Measurements from ENCODE around the gene GFAP.

GFAP gene

DNA sequence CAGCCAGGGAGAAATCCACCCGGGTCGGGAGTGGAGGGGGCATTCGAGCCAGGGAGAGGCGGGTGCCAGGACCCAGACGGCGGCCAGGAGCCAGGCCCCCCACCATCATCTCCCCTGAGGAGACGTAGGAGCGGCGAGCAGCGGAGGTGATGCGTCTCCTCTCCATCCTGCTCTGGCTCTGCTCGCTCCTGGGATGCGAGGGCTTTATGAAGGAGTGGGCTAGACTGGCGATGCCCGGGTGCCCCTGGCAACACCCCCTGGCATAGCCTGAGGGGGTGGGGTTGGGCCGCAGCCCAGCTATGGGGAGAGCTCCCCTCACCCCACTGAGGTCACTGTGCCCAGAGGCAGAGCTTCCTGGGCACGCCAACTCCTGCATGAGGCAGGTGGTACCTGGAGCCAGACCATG, at the start of gene GFAP:
TSS of gene GFAP (minus strand) at position 180 of the 406 bp plus-strand sequence. CDS start at position 166, 14 bp downstream.
- TF ChIP-seq CTCF (IDR thresholded peaks at IDR 0.05; ENCODE audit: extremely low read depth, insufficient read depth, missing control alignments): no peak
- in situ Hi-C loops (cut with MboI; ENCODE audit: low pct_unique_long_range_greater_than_20kb, low sequenced_read_pairs, unreplicated experiment): no loop called here
- DNase-seq (ENCODE audit: low spot score): no peak

- in situ Hi-C loops (cut with MboI; ENCODE audit: low pct_unique_long_range_greater_than_20kb, low sequenced_read_pairs, unreplicated experiment): no loop called here
- DNase-seq (ENCODE audit: low spot score): no peak
Observed at GRCh38 chr17:44961921-44962350, 46.6 kb upstream of the GFAP start.

GRCh38 chr17:44960691-44961090, 45.4 kb upstream of the GFAP start:
- no peak for DNase-seq (ENCODE audit: low spot score)
- no peak for TF ChIP-seq CTCF (IDR thresholded peaks at IDR 0.05; ENCODE audit: extremely low read depth, insufficient read depth, missing control alignments)
- in situ Hi-C loops (cut with MboI; ENCODE audit: low pct_unique_long_range_greater_than_20kb, low sequenced_read_pairs, unreplicated experiment): no loop called here

More at GRCh38 chr17:44961921-44962350, 46.6 kb upstream of the GFAP start:
- TF ChIP-seq CTCF (IDR thresholded peaks at IDR 0.05; ENCODE audit: extremely low read depth, insufficient read depth, missing control alignments): no peak

GRCh38 chr17:44959821-44960531, 44.7 kb upstream of the GFAP start:
- in situ Hi-C loops (cut with MboI; ENCODE audit: low pct_unique_long_range_greater_than_20kb, low sequenced_read_pairs, unreplicated experiment): no loop called here

GRCh38 chr17:44956998-44957981, 42.0 kb upstream of the GFAP start:
- no peak for TF ChIP-seq CTCF (IDR thresholded peaks at IDR 0.05; ENCODE audit: extremely low read depth, insufficient read depth, missing control alignments)
- no peak for DNase-seq (ENCODE audit: low spot score)
- in situ Hi-C loops (cut with MboI; ENCODE audit: low pct_unique_long_range_greater_than_20kb, low sequenced_read_pairs, unreplicated experiment): no loop called here

More at GRCh38 chr17:44959821-44960531, 44.7 kb upstream of the GFAP start:
- TF ChIP-seq CTCF (IDR thresholded peaks at IDR 0.05; ENCODE audit: extremely low read depth, insufficient read depth, missing control alignments): no peak
- DNase-seq (ENCODE audit: low spot score): no peak

- TF ChIP-seq CTCF (IDR thresholded peaks at IDR 0.05; ENCODE audit: extremely low read depth, insufficient read depth, missing control alignments): no peak
- in situ Hi-C loops (cut with MboI; ENCODE audit: low pct_unique_long_range_greater_than_20kb, low sequenced_read_pairs, unreplicated experiment): no loop called here
Observed at GRCh38 chr17:44955674-44956425, 40.5 kb upstream of the GFAP start.

More at GRCh38 chr17:44955674-44956425, 40.5 kb upstream of the GFAP start:
- no peak for DNase-seq (ENCODE audit: low spot score)
